Endothelial cell of umbilical vein (primary cell): Measurements from ENCODE around the gene RING1. TPM values are rescaled to one million over a fixed set of nuclear protein-coding genes. Genes with fewer than 3 reads are reported as not detected.

ENCODE experiments used
- BruUV-seq: library from RNA; stranded (reverse); fragments of 400-500 nt; replicated peaks from 2 replicates; lab custom pipeline; 2021; lab: Mats Ljungman, UMichigan
- CTCF ChIA-PET: fragments of 300-600, 350-600 bp; sonication (Branson Sonifier 250); formaldehyde crosslinking; loops from one replicate; lab custom pipeline; 2021; ENCODE audit warnings: antibody characterized with exemption, inconsistent platforms; lab: Charles Lee
- POLR2A ChIA-PET: fragments of 300-600, 350-600 bp; sonication (Branson Sonifier 250); formaldehyde crosslinking; loops from one replicate; lab custom pipeline; 2021; ENCODE audit warnings: antibody characterized with exemption, inconsistent platforms; lab: Charles Lee
- DNase-seq: peaks from one replicate; pipeline ENCODE4 v3.0.0-alpha.2; 2011; ENCODE audit warnings: low read depth, low spot score
- FAIRE-seq: peaks from 2 replicates; lab custom pipeline; 2011; peaks lifted over from hg19 to GRCh38; lab: Jason Lieb, UNC
- H2AFZ ChIP-seq: 2 replicates; pipeline ENCODE4 v1.6.0; 2012; ENCODE audit warnings: low read depth, low read length, control low read depth, inconsistent platforms
- H3K27ac ChIP-seq: 2 replicates; pipeline ENCODE4 v1.5.1; 2011; ENCODE audit warnings: low read depth, mild to moderate bottlenecking, control low read depth, low read length, moderate library complexity; ENCODE audit not compliant: insufficient read depth
- H3K27me3 ChIP-seq, 2 experiments: 2 replicates each; pipeline versions ENCODE4 v1.6.0 to v1.6.1; 2011; ENCODE audit warnings: low read length in 2 of 2, mixed read lengths in 1 of 2; ENCODE audit not compliant: control insufficient read depth in 2 of 2, insufficient read depth in 2 of 2
- H3K36me3 ChIP-seq, 2 experiments: 2 replicates in 1 of 2; 3 replicates in 1 of 2; pipeline ENCODE4 v1.5.1; 2011; ENCODE audit warnings: low read length in 2 of 2, mild to moderate bottlenecking in 1 of 2, moderate library complexity in 1 of 2; ENCODE audit not compliant: control insufficient read depth in 2 of 2, insufficient read depth in 2 of 2; ENCODE audit errors: extremely low read depth in 1 of 2
- H3K4me1 ChIP-seq: 3 replicates; pipeline ENCODE4 v1.5.1; 2011; ENCODE audit warnings: mild to moderate bottlenecking, low read length; ENCODE audit not compliant: control insufficient read depth, insufficient read depth; ENCODE audit errors: extremely low read depth
- H3K4me2 ChIP-seq: 2 replicates; pipeline ENCODE4 v1.6.1; 2011; ENCODE audit warnings: low read length, control low read depth, mixed read lengths; ENCODE audit not compliant: insufficient read depth
- H3K4me3 ChIP-seq, 3 experiments: fragments of 200-600 bp in 1 of 3; sonication (generic), shearing (Covaris generic) in 1 of 3; replicated peaks in 1 of 3; 2 replicates each; pipeline ENCODE4 v1.5.1; 2011 to 2016; ENCODE audit warnings: control low read depth in 3 of 3, low read length in 3 of 3, mild to moderate bottlenecking in 2 of 3, inconsistent platforms in 1 of 3, low read depth in 1 of 3, moderate library complexity in 1 of 3; ENCODE audit not compliant: insufficient read depth in 1 of 3
- H3K79me2 ChIP-seq: 2 replicates; pipeline ENCODE4 v1.6.0; 2012; ENCODE audit warnings: low read length, inconsistent platforms; ENCODE audit not compliant: control insufficient read depth, insufficient read depth
- H3K9ac ChIP-seq: replicated peaks from 2 replicates; pipeline ENCODE3; 2011; ENCODE audit warnings: low read length, control low read depth; ENCODE audit not compliant: insufficient read depth; ENCODE audit errors: extremely low read depth
- H3K9me1 ChIP-seq: replicated peaks from 3 replicates; pipeline ENCODE4 v1.6.0; 2011; ENCODE audit warnings: mild to moderate bottlenecking, low read length; ENCODE audit not compliant: control insufficient read depth, insufficient read depth; ENCODE audit errors: extremely low read depth
- H3K9me3 ChIP-seq: replicated peaks from 2 replicates; pipeline ENCODE4 v1.5.1; 2012; ENCODE audit warnings: low read length, inconsistent platforms; ENCODE audit not compliant: control insufficient read depth, insufficient read depth
- H4K20me1 ChIP-seq: replicated peaks from 2 replicates; pipeline ENCODE3; 2011; ENCODE audit warnings: mild to moderate bottlenecking, low read length; ENCODE audit not compliant: control insufficient read depth, insufficient read depth; ENCODE audit errors: extremely low read depth
- CTCF ChIP-seq, 2 donors: IDR thresholded peaks; 1 replicate in 1 of 2; 2 replicates in 1 of 2; pipeline ENCODE4 v1.5.1; 2011; ENCODE audit warnings: low read length in 2 of 2, mild to moderate bottlenecking in 2 of 2, moderate library complexity in 2 of 2, control low read depth in 1 of 2, inconsistent platforms in 1 of 2, low read depth in 1 of 2; ENCODE audit not compliant: insufficient read depth in 1 of 2; ENCODE audit errors: extremely low read depth in 1 of 2
- EZH2 ChIP-seq: IDR thresholded peaks from 2 replicates; pipeline ENCODE4 v1.6.1; 2012; ENCODE audit warnings: borderline replicate concordance, low read depth, mild to moderate bottlenecking, moderate library complexity, low read length, inconsistent platforms; ENCODE audit not compliant: severe bottlenecking
- FOS ChIP-seq: IDR thresholded peaks from 2 replicates; pipeline ENCODE4 v1.6.1; 2011; ENCODE audit warnings: mild to moderate bottlenecking, low read length, moderate library complexity, borderline replicate concordance; ENCODE audit not compliant: insufficient read depth
- GATA2 ChIP-seq: IDR thresholded peaks from 2 replicates; pipeline ENCODE4 v1.7.0; 2011; ENCODE audit warnings: low read depth, mild to moderate bottlenecking, moderate library complexity, mixed read lengths, low read length; ENCODE audit not compliant: insufficient read length, insufficient read depth
- JUN ChIP-seq: IDR thresholded peaks from 2 replicates; pipeline ENCODE4 v1.6.1; 2011; ENCODE audit warnings: borderline replicate concordance, low read depth; ENCODE audit not compliant: insufficient read length, insufficient read depth
- MAX ChIP-seq: IDR thresholded peaks from 2 replicates; pipeline ENCODE4 v1.6.1; 2011; ENCODE audit not compliant: insufficient read depth, insufficient read length
- MYC ChIP-seq: IDR thresholded peaks from one replicate; pipeline ENCODE4 v1.6.1; 2011; ENCODE audit warnings: mild to moderate bottlenecking, low read depth, low read length
- POLR2A ChIP-seq: IDR thresholded peaks from 2 replicates; pipeline ENCODE4 v1.6.1; 2012; ENCODE audit warnings: low read depth, mild to moderate bottlenecking, control low read depth, low read length
- POLR2AphosphoS5 ChIP-seq: IDR thresholded peaks from 2 replicates; pipeline ENCODE4 v1.6.1; 2012; ENCODE audit warnings: low read depth, mild to moderate bottlenecking, control low read depth, low read length, moderate library complexity; ENCODE audit not compliant: insufficient read depth
- dilution Hi-C: fragments of 300-500 bp; cut with MboI; formaldehyde crosslinking; loops from one replicate; pipeline ENCODE4 v1.15.0; 2019; ENCODE audit warnings: low sequenced_read_pairs; ENCODE audit not compliant: extremely low pct_ligation_motif_present
- intact Hi-C: fragments of 100-400 bp; cut with micrococcal nuclease; formaldehyde crosslinking; loops from one replicate; pipeline ENCODE4 v1.10.0; 2022
- polyA plus RNA-seq, 4 experiments: library from polyadenylated mRNA; depleted of rRNA in 3 of 4; stranded (reverse) in 3 of 4; unstranded in 1 of 4; fragments of >200 nt; gene quantifications; 2 replicates each; pipeline versions ENCODE4 v1.2.1 to v1.2.3, GENCODE V29; 2011 to 2012; ENCODE audit warnings: missing spikeins in 1 of 4
- total RNA-seq: library from RNA; stranded (reverse); gene quantifications from 2 replicates; pipeline ENCODE4 v1.2.3, GENCODE V29; 2021

Gene RING1
- total and polyA plus RNA-seq, 2 donors (not counting 3 experiments of a cell fraction or from before 2014, with no cell fraction given) = 26.8 to 27.9 TPM

GRCh38 chr6:33217246-33217645 lies 8.9 kb downstream of the RING1 start:
- DNase-seq (no peak), FAIRE-seq (no peak)
- TF ChIP-seq MAX = no peak
- no peak for TF ChIP-seq CTCF (IDR thresholded peaks at IDR 0.05; ENCODE audit: extremely low read depth in 1 of 2, insufficient read depth in 1 of 2, low read depth in 1 of 2, low read length in 2 of 2)
- no peak for TF ChIP-seq JUN
- no peak for TF ChIP-seq FOS
- TF ChIP-seq MYC = no peak
- TF ChIP-seq POLR2AphosphoS5 = no peak
- TF ChIP-seq GATA2 = no peak
- TF ChIP-seq POLR2A = no peak
- TF ChIP-seq EZH2 = no peak
- H3K9me1 ChIP-seq = no peaks in the 10 kb centered on the region
- ChIA-PET POLR2A (no interaction called here), CTCF (no interaction called here)
- BruUV-seq = no TSS peak
- intact Hi-C loops = no loop called here
- H3K36me3 ChIP-seq = no peaks in the 10 kb centered on the region
- no peak overlapping the region for H3K27ac ChIP-seq
- no peak overlapping the region for H2AFZ ChIP-seq
- no peaks in the 10 kb centered on the region for H3K79me2 ChIP-seq
- no peak overlapping the region for H3K4me2 ChIP-seq
- dilution Hi-C loops = no loop called here
- H3K27me3 ChIP-seq = peaks cover 3 to 13% of the 10 kb centered on the region in 2 experiments
- H3K4me1 ChIP-seq = peaks cover 8% of the 10 kb centered on the region
- H3K9ac ChIP-seq = no peak overlapping the region
- H3K9me3 ChIP-seq = no peaks in the 10 kb centered on the region
- H4K20me1 ChIP-seq = no peaks in the 10 kb centered on the region
- no peak overlapping the region for H3K4me3 ChIP-seq
